Hepatocyte (in vitro differentiated cells): ENCODE measurements around the gene DIS3L. TPM values are rescaled to one million over a fixed set of nuclear protein-coding genes. Genes with fewer than 3 reads are reported as not detected.
"Not testable (repeated sequence)": the region's sequence is repeated elsewhere in the genome, so short reads cannot be mapped to it uniquely, and the experiment has no call there.

Experiments used
- DNase-seq: peaks from one replicate; pipeline ENCODE4 v3.0.0-alpha.2; 2016; ENCODE audit warnings: low spot score
- H2AFZ ChIP-seq: fragments of 200-600 bp; sonication (generic); 2 replicates; pipeline ENCODE4 v1.6.0; 2016; ENCODE audit warnings: antibody characterized with exemption, mild to moderate bottlenecking
- H3K27ac ChIP-seq: fragments of 200-600 bp; sonication (generic); 2 replicates; pipeline ENCODE4 v1.5.1; 2016; ENCODE audit warnings: mild to moderate bottlenecking
- H3K27me3 ChIP-seq: fragments of 200-600 bp; sonication (generic); 2 replicates; pipeline ENCODE4 v1.6.1; 2016
- H3K36me3 ChIP-seq: fragments of 200-600 bp; sonication (generic); replicated peaks from 2 replicates; pipeline ENCODE4 v1.5.1; 2016; ENCODE audit warnings: low read depth; ENCODE audit not compliant: insufficient read depth
- H3K4me1 ChIP-seq: fragments of 200-600 bp; sonication (generic); 2 replicates; pipeline ENCODE4 v1.5.1; 2016; ENCODE audit warnings: mild to moderate bottlenecking, moderate library complexity; ENCODE audit not compliant: insufficient read depth
- H3K4me2 ChIP-seq: fragments of 200-600 bp; sonication (generic); 2 replicates; pipeline ENCODE4 v1.6.0; 2016
- H3K4me3 ChIP-seq: fragments of 200-600 bp; sonication (generic); 2 replicates; pipeline ENCODE4 v1.5.1; 2016; ENCODE audit warnings: mild to moderate bottlenecking
- H3K79me2 ChIP-seq: fragments of 200-600 bp; sonication (generic); 2 replicates; pipeline ENCODE4 v1.6.0; 2017; ENCODE audit warnings: mild to moderate bottlenecking
- H3K9me2 ChIP-seq: fragments of 200-600 bp; sonication (generic); replicated peaks from 2 replicates; pipeline ENCODE4 v1.6.0; 2017; ENCODE audit warnings: mild to moderate bottlenecking; ENCODE audit not compliant: insufficient read depth
- H3K9me3 ChIP-seq: fragments of 200-600 bp; sonication (generic); 2 replicates; pipeline ENCODE4 v1.5.1; 2016; ENCODE audit warnings: low read depth, mild to moderate bottlenecking
- H4K20me1 ChIP-seq: fragments of 200-600 bp; sonication (generic); 2 replicates; pipeline ENCODE4 v1.6.0; 2016; ENCODE audit warnings: mild to moderate bottlenecking; ENCODE audit not compliant: insufficient read depth, poor library complexity, severe bottlenecking
- EZH2 ChIP-seq: fragments of 200-600 bp; sonication (generic); IDR thresholded peaks from 2 replicates; pipeline ENCODE4 v1.6.1; 2016; ENCODE audit warnings: antibody characterized with exemption, mild to moderate bottlenecking, borderline replicate concordance
- EZH2phosphoT487 ChIP-seq: fragments of 200-600 bp; sonication (generic); IDR thresholded peaks from one replicate; pipeline ENCODE4 v1.6.1; 2018; ENCODE audit warnings: antibody characterized with exemption, mild to moderate bottlenecking, low read depth, moderate library complexity; ENCODE audit not compliant: unreplicated experiment, severe bottlenecking
- WGBS: methylation state at CpG from one replicate; pipeline ENCODE4 v1.1.6; 2016; ENCODE audit warnings: low lambda C conversion rate; ENCODE audit errors: missing lambda C conversion rate; 5-methylcytosine and 5-hydroxymethylcytosine counted together
- polyA plus RNA-seq: library from polyadenylated mRNA; unstranded; fragments of >200 nt; fragmentation: Nextera tagmentation; extraction: Ambion mirVana; gene quantifications from 2 replicates; pipeline ENCODE4 v1.2.1, GENCODE V29; 2016
- total RNA-seq: library from RNA; depleted of rRNA; stranded (reverse); fragments of >200 nt; gene quantifications from 2 replicates; pipeline ENCODE4 v1.2.3, GENCODE V29; 2014
- TF ChIP-seq, protein P1 (sequence below): fragments of 200-600 bp; sonication (generic); IDR thresholded peaks from 2 replicates; pipeline ENCODE4 v1.5.1; 2016; ENCODE audit warnings: antibody characterized with exemption, mild to moderate bottlenecking; ENCODE audit not compliant: poor library complexity

The DIS3L gene
- total and polyA plus RNA-seq, 2 experiments from 2014 or later: 18.6 to 34.4 TPM

DNA sequence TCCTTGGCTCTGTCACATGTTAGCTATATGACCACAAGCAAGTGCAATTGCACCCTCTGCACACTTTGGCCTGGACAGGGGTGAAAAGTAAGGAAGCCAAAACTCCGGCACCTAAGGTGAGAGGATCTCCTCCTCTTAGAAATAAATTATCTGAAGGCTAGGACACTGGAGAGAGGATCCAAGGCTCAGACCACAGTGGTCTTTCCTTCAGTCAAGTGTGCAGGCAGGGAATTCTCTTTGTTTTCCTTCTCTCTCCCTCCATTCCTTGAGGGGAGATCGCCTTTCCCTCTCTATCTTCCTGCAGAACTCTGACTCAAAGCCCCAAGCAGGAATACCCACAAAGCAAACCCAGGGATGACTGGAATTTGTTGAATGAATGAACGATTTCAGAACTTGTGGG lies 36.7 kb upstream of the DIS3L start:
- Histone ChIP-seq H3K36me3 (no peaks in the 10 kb centered on the region), H3K9me2 (no peaks in the 10 kb centered on the region), H3K27me3 (peaks cover 69% of the 10 kb centered on the region), H3K79me2 (no peaks in the 10 kb centered on the region), H2AFZ (no peak overlapping the region), H3K4me1 (peaks cover 22% of the 10 kb centered on the region), H4K20me1 (no peaks in the 10 kb centered on the region), H3K4me2 (no peak overlapping the region), H3K9me3 (no peaks in the 10 kb centered on the region), H3K27ac (no peak overlapping the region), H3K4me3 (no peak overlapping the region)
- 73% methylated on average over 3 of the region's 3 CpGs for WGBS
- DNase-seq: no peak
- TF ChIP-seq EZH2phosphoT487: no peak
- TF ChIP-seq, protein P1, sequence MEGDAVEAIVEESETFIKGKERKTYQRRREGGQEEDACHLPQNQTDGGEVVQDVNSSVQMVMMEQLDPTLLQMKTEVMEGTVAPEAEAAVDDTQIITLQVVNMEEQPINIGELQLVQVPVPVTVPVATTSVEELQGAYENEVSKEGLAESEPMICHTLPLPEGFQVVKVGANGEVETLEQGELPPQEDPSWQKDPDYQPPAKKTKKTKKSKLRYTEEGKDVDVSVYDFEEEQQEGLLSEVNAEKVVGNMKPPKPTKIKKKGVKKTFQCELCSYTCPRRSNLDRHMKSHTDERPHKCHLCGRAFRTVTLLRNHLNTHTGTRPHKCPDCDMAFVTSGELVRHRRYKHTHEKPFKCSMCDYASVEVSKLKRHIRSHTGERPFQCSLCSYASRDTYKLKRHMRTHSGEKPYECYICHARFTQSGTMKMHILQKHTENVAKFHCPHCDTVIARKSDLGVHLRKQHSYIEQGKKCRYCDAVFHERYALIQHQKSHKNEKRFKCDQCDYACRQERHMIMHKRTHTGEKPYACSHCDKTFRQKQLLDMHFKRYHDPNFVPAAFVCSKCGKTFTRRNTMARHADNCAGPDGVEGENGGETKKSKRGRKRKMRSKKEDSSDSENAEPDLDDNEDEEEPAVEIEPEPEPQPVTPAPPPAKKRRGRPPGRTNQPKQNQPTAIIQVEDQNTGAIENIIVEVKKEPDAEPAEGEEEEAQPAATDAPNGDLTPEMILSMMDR: no peak
- TF ChIP-seq EZH2: no peak

DNA sequence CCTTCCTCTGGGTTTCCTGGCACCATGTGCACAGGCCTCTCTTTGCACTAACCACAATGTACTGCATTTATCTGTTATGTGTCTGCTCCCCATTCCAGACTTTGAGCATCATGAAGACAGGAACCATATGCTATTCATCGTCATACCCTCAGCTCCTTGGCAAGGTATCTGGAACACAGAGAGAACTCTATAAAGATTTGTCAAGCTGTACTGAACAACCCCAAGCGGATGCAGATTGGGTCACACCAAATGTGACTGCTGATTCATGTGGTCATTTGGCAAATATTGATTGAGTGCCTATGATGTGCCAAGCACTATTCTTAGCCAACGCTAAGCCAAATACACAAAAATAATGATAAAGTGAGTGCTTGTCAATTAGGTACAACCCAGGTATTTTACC lies 32.3 kb upstream of the DIS3L start:
- Histone ChIP-seq H3K36me3 (no peaks in the 10 kb centered on the region), H3K9me2 (no peaks in the 10 kb centered on the region), H3K4me2 (no peak overlapping the region), H3K4me3 (no peak overlapping the region), H3K4me1 (no peaks in the 10 kb centered on the region), H3K27me3 (peaks cover 32% of the 10 kb centered on the region), H2AFZ (no peak overlapping the region), H3K27ac (no peak overlapping the region), H3K9me3 (no peaks in the 10 kb centered on the region), H4K20me1 (no peaks in the 10 kb centered on the region), H3K79me2 (no peaks in the 10 kb centered on the region)
- TF ChIP-seq, protein P1: no peak
- TF ChIP-seq EZH2 (no peak), EZH2phosphoT487 (no peak)
- 93% methylated on average over 3 of the region's 3 CpGs for WGBS
- DNase-seq: no peak

DNA sequence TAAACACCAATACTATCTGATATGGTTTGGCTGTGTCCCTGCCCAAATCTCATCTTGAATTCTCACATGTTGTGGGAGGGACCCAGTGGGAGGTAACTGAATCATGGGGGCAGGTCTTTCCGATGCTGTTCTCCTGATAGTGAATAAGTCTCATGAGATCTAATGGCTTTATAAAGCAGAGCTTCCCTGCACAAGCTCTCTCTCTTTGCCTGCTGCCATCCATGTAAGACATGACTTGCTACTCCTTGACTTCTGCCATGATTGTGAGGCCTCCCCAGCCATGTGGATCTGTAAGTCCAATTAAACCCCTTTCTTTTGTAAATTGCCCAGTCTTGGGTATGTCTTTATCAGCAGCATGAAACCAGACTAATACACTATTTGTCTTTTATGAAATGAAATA lies 30.5 kb upstream of the DIS3L start:
- not testable (repeated sequence) for H2AFZ ChIP-seq, H3K27ac ChIP-seq, H3K4me3 ChIP-seq, H3K36me3 ChIP-seq, H3K9me3 ChIP-seq, H3K4me1 ChIP-seq, H3K9me2 ChIP-seq, H3K4me2 ChIP-seq, H3K79me2 ChIP-seq, DNase-seq, H4K20me1 ChIP-seq
- H3K27me3 ChIP-seq: peaks cover 14% of the 10 kb centered on the region
- WGBS: 86% methylated on average over 1 of the region's 1 CpG

DNA sequence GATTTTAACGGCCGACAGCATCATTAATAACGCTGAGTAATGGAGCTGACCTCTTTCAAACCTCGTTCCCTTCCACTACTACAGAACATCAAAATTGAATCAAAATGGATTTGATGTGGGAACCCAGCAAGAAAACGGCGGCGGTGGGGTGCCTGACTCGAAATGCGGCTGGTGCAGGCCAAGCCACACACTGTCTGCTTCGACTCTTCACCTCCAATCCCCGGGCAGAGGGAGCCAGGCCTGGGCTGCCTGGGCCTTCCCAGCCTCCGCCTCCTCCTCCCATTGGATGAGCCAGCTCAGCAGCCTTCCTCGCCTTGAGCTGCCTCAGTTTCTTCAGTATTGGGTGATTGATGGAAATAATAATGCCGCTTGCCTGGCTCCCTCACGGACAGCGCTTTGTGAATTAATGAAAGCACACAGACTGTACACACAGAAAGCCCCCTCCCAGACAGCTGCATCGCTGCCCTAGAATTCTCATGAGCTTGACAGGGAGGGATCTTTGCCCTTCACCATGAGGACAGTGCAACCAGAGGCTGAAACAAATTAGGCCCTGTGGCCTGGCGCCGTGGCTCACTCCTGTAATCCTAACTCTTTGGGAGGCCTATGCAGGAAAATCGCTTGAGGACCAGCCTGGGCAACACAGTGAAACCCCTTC lies 28.4 kb upstream of the DIS3L start:
- Histone ChIP-seq H3K36me3 (no peaks in the 10 kb centered on the region), H3K9me3 (no peaks in the 10 kb centered on the region), H4K20me1 (no peaks in the 10 kb centered on the region), H3K79me2 (no peaks in the 10 kb centered on the region), H3K4me3 (no peak overlapping the region), H3K4me1 (peaks cover 4% of the 10 kb centered on the region), H3K27ac (no peak overlapping the region), H3K4me2 (no peak overlapping the region), H2AFZ (no peak overlapping the region), H3K9me2 (no peaks in the 10 kb centered on the region), H3K27me3 (peaks cover 6% of the 10 kb centered on the region)
- TF ChIP-seq EZH2 (no peak), EZH2phosphoT487 (no peak)
- TF ChIP-seq, protein P1: no peak
- DNase-seq: no peak
- 92% methylated on average over 20 of the region's 20 CpGs for WGBS
